RWPE2 (cell line): ENCODE measurements around the gene DVL1.
"Not testable (repeated sequence)": the region's sequence is repeated elsewhere in the genome, so short reads cannot be mapped to it uniquely, and the experiment has no call there.

Experiments used
- ATAC-seq: fragments of 200-7000 bp; cut with Tn5 transposase; 3 replicates; pipeline ENCODE4 v1.9.1; 2021; ENCODE audit warnings: low read depth
- DNase-seq: peaks from one replicate; pipeline ENCODE4 v3.0.0-alpha.2; 2020; ENCODE audit warnings: low spot score
- H3K27ac ChIP-seq: fragments of 450-650 bp; 2 replicates; pipeline ENCODE4 v1.5.1; 2017; ENCODE audit warnings: mild to moderate bottlenecking; ENCODE audit not compliant: poor library complexity, severe bottlenecking
- H3K27me3 ChIP-seq: fragments of 250-450 bp; sonication (Bioruptor Pico); 2 replicates; pipeline ENCODE4 v1.5.1; 2021; ENCODE audit warnings: mild to moderate bottlenecking, moderate library complexity; ENCODE audit not compliant: insufficient read depth, poor library complexity, severe bottlenecking
- H3K36me3 ChIP-seq: fragments of 250-450 bp; sonication (Bioruptor Pico); 2 replicates; pipeline ENCODE4 v1.5.1; 2020; ENCODE audit warnings: low read depth, mild to moderate bottlenecking, moderate library complexity
- H3K4me1 ChIP-seq: fragments of 250-450 bp; sonication (Bioruptor Pico); 2 replicates; pipeline ENCODE4 v1.5.1; 2021; ENCODE audit warnings: mild to moderate bottlenecking, moderate library complexity; ENCODE audit not compliant: insufficient read depth, poor library complexity, severe bottlenecking
- H3K4me3 ChIP-seq: fragments of 250-450 bp; sonication (Bioruptor Pico); 2 replicates; pipeline ENCODE4 v1.5.1; 2021; ENCODE audit warnings: mild to moderate bottlenecking, moderate library complexity; ENCODE audit not compliant: severe bottlenecking
- H3K9me3 ChIP-seq: fragments of 250-450 bp; sonication (Bioruptor Pico); 2 replicates; pipeline ENCODE4 v1.5.1; 2021; ENCODE audit warnings: mild to moderate bottlenecking, moderate library complexity; ENCODE audit not compliant: severe bottlenecking
- CTCF ChIP-seq: fragments of 450-650 bp; IDR thresholded peaks from one replicate; pipeline ENCODE4 v1.5.1; 2017; ENCODE audit warnings: mild to moderate bottlenecking, moderate library complexity; ENCODE audit not compliant: poor library complexity, severe bottlenecking

DVL1 gene

GRCh38 chr1:1320666-1321448 lies 28.4 kb downstream of the DVL1 start:
- ATAC-seq: no peak
- Histone ChIP-seq H3K36me3 (peaks cover 50% of the 10 kb centered on the region), H3K9me3 (no peaks in the 10 kb centered on the region), H3K4me3 (no peak overlapping the region), H3K27me3 (no peaks in the 10 kb centered on the region), H3K4me1 (peaks cover 6% of the 10 kb centered on the region), H3K27ac (no peak overlapping the region)
- DNase-seq: no peak
- TF ChIP-seq CTCF: no peak

GRCh38 chr1:1319646-1319941 lies 29.6 kb downstream of the DVL1 start:
- Histone ChIP-seq H3K9me3 (no peaks in the 10 kb centered on the region), H3K27ac (no peak overlapping the region), H3K36me3 (peaks cover 59% of the 10 kb centered on the region), H3K4me1 (peaks cover 6% of the 10 kb centered on the region), H3K4me3 (no peak overlapping the region), H3K27me3 (no peaks in the 10 kb centered on the region)
- DNase-seq (no peak), ATAC-seq (no peak)
- no peak for TF ChIP-seq CTCF

- peaks cover 6% of the 10 kb centered on the region for H3K4me1 ChIP-seq
- H3K9me3 ChIP-seq: no peaks in the 10 kb centered on the region
- no peak overlapping the region for H3K4me3 ChIP-seq
- DNase-seq (no peak), ATAC-seq (no peak)
- no peak for TF ChIP-seq CTCF
- H3K27me3 ChIP-seq: no peaks in the 10 kb centered on the region
- H3K27ac ChIP-seq: peak overlapping the region; percentile 46
- peaks cover 63% of the 10 kb centered on the region for H3K36me3 ChIP-seq
Observed at GRCh38 chr1:1318777-1319645, 30.2 kb downstream of the DVL1 start.

- DNase-seq: no peak
- Histone ChIP-seq H3K4me1 (peaks cover 6% of the 10 kb centered on the region), H3K9me3 (no peaks in the 10 kb centered on the region), H3K27ac (peak overlapping the region; percentile 46), H3K4me3 (no peak overlapping the region), H3K36me3 (peaks cover 71% of the 10 kb centered on the region), H3K27me3 (no peaks in the 10 kb centered on the region)
- no peak for TF ChIP-seq CTCF
- peak; percentile 90 for ATAC-seq
Observed at GRCh38 chr1:1318131-1318652, 31.0 kb downstream of the DVL1 start.

DNA sequence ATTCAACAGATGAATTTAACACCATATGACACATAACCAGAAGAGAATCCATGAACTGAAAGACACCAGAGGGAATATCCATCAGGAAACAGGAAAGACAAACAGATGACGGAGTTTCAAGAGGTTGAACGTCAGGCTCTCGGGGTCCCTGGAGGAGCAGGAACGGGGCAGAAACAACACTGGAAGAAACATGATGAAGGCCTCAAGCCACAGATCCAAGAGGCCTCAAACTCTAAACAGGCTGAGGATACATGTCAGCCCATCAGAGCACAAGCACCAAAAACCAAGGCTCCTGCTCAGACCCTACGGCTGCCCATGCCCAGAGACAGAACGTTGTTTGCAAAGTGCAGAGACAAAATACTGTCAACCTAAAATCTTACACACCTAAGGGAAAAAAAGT lies 31.8 kb downstream of the DVL1 start:
- Histone ChIP-seq H3K27ac (peak overlapping the region; percentile 46), H3K9me3 (no peaks in the 10 kb centered on the region), H3K27me3 (no peaks in the 10 kb centered on the region), H3K36me3 (peaks cover 79% of the 10 kb centered on the region), H3K4me3 (no peak overlapping the region), H3K4me1 (peaks cover 6% of the 10 kb centered on the region)
- ATAC-seq (no peak), DNase-seq (no peak)
- no peak for TF ChIP-seq CTCF

- not testable (repeated sequence) for H3K27ac ChIP-seq, H3K27me3 ChIP-seq, DNase-seq, H3K4me3 ChIP-seq, H3K4me1 ChIP-seq, ATAC-seq, H3K9me3 ChIP-seq
- peaks cover 83% of the 10 kb centered on the region for H3K36me3 ChIP-seq
Observed at GRCh38 chr1:1316199-1316598, 33.0 kb downstream of the DVL1 start.
